ENCODE measurements around the gene RHBDD1.

RHBDD1 gene

GRCh38 chr2:226869371-226869770 lies 33.5 kb downstream of the RHBDD1 start:
- Mint-ChIP-seq H3K9me3 (no peaks in the 10 kb centered on the region), H3K27me3 (no peaks in the 10 kb centered on the region), H3K27ac (no peak overlapping the region), H3K4me1 (ENCODE audit: low read depth in 2 of 2) (peaks cover 7 to 12% of the 10 kb centered on the region in 2 donors), H3K4me3 (no peak overlapping the region), H3K36me3 (ENCODE audit: insufficient read depth) (peaks cover 19% of the 10 kb centered on the region)
- ATAC-seq (replicated peaks): no peak
- DNase-seq: no peak

GRCh38 chr2:226873051-226873620 lies 37.3 kb downstream of the RHBDD1 start:
- DNase-seq (no peak), ATAC-seq (replicated peaks) (no peak)
- H3K27me3 Mint-ChIP-seq: no peaks in the 10 kb centered on the region
- H3K27ac Mint-ChIP-seq: no peak overlapping the region
- H3K9me3 Mint-ChIP-seq: no peaks in the 10 kb centered on the region
- H3K36me3 Mint-ChIP-seq (ENCODE audit: insufficient read depth): peaks cover 10% of the 10 kb centered on the region
- no peak overlapping the region for H3K4me3 Mint-ChIP-seq
- peaks cover 11 to 12% of the 10 kb centered on the region in 2 donors for H3K4me1 Mint-ChIP-seq (ENCODE audit: low read depth in 2 of 2)

- peaks cover 4% of the 10 kb centered on the region for H3K36me3 Mint-ChIP-seq (ENCODE audit: insufficient read depth)
- no peak for ATAC-seq (replicated peaks)
- H3K9me3 Mint-ChIP-seq: no peaks in the 10 kb centered on the region
Measured at GRCh38 chr2:226873826-226874225, 38.0 kb downstream of the RHBDD1 start.

GRCh38 chr2:226874749-226875148 lies 38.9 kb downstream of the RHBDD1 start:
- H3K27ac Mint-ChIP-seq: no peak overlapping the region

More at GRCh38 chr2:226873826-226874225, 38.0 kb downstream of the RHBDD1 start:
- DNase-seq: no peak
- Mint-ChIP-seq H3K27ac (no peak overlapping the region), H3K27me3 (no peaks in the 10 kb centered on the region), H3K4me1 (ENCODE audit: low read depth in 2 of 2) (peaks cover 11 to 12% of the 10 kb centered on the region in 2 donors), H3K4me3 (no peak overlapping the region)

GRCh38 chr2:226875438-226876225 lies 39.8 kb downstream of the RHBDD1 start:
- H3K4me3 Mint-ChIP-seq: no peak overlapping the region
- DNase-seq: no peak
- H3K36me3 Mint-ChIP-seq (ENCODE audit: insufficient read depth): no peaks in the 10 kb centered on the region
- H3K27ac Mint-ChIP-seq: no peak overlapping the region
- ATAC-seq (replicated peaks): no peak
- H3K9me3 Mint-ChIP-seq: no peaks in the 10 kb centered on the region
- no peaks in the 10 kb centered on the region for H3K27me3 Mint-ChIP-seq
- peaks cover 7 to 13% of the 10 kb centered on the region in 2 donors for H3K4me1 Mint-ChIP-seq (ENCODE audit: low read depth in 2 of 2)

More at GRCh38 chr2:226874749-226875148, 38.9 kb downstream of the RHBDD1 start:
- no peak for ATAC-seq (replicated peaks)
- DNase-seq: no peak
- no peaks in the 10 kb centered on the region for H3K9me3 Mint-ChIP-seq
- H3K4me3 Mint-ChIP-seq: no peak overlapping the region
- peaks cover 11 to 12% of the 10 kb centered on the region in 2 donors for H3K4me1 Mint-ChIP-seq (ENCODE audit: low read depth in 2 of 2)
- peaks cover under 1% of the 10 kb centered on the region for H3K36me3 Mint-ChIP-seq (ENCODE audit: insufficient read depth)
- H3K27me3 Mint-ChIP-seq: no peaks in the 10 kb centered on the region

GRCh38 chr2:226877491-226877890 lies 41.6 kb downstream of the RHBDD1 start:
- DNase-seq (no peak), ATAC-seq (replicated peaks) (no peak)
- Mint-ChIP-seq H3K27ac (no peak overlapping the region), H3K4me1 (ENCODE audit: low read depth in 2 of 2) (peaks cover 11 to 15% of the 10 kb centered on the region in 2 donors), H3K4me3 (no peak overlapping the region), H3K27me3 (no peaks in the 10 kb centered on the region), H3K36me3 (ENCODE audit: insufficient read depth) (no peaks in the 10 kb centered on the region), H3K9me3 (no peaks in the 10 kb centered on the region)

GRCh38 chr2:226881287-226881686 lies 45.4 kb downstream of the RHBDD1 start:
- Mint-ChIP-seq H3K9me3 (no peaks in the 10 kb centered on the region), H3K36me3 (ENCODE audit: insufficient read depth) (peaks cover 3% of the 10 kb centered on the region), H3K4me1 (ENCODE audit: low read depth in 2 of 2) (peaks cover 4 to 5% of the 10 kb centered on the region in 2 donors), H3K4me3 (no peak overlapping the region), H3K27ac (no peak overlapping the region), H3K27me3 (no peaks in the 10 kb centered on the region)
- DNase-seq (no peak), ATAC-seq (replicated peaks) (no peak)

GRCh38 chr2:226882606-226883005 lies 46.8 kb downstream of the RHBDD1 start:
- H3K36me3 Mint-ChIP-seq (ENCODE audit: insufficient read depth): peaks cover 5% of the 10 kb centered on the region
- no peak overlapping the region for H3K4me3 Mint-ChIP-seq
- peaks cover 4 to 5% of the 10 kb centered on the region in 2 donors for H3K4me1 Mint-ChIP-seq (ENCODE audit: low read depth in 2 of 2)
- no peak for ATAC-seq (replicated peaks)
- no peak overlapping the region for H3K27ac Mint-ChIP-seq
- DNase-seq: no peak
- no peaks in the 10 kb centered on the region for H3K9me3 Mint-ChIP-seq
- H3K27me3 Mint-ChIP-seq: no peaks in the 10 kb centered on the region

GRCh38 chr2:226883296-226883795 lies 47.5 kb downstream of the RHBDD1 start:
- Mint-ChIP-seq H3K4me1 (ENCODE audit: low read depth in 2 of 2) (peaks cover 4 to 5% of the 10 kb centered on the region in 2 donors), H3K27me3 (no peaks in the 10 kb centered on the region), H3K4me3 (no peak overlapping the region), H3K9me3 (no peaks in the 10 kb centered on the region), H3K36me3 (ENCODE audit: insufficient read depth) (peaks cover 5% of the 10 kb centered on the region), H3K27ac (no peak overlapping the region)
- ATAC-seq (replicated peaks) (no peak), DNase-seq (no peak)

GRCh38 chr2:226884166-226884565 lies 48.3 kb downstream of the RHBDD1 start:
- Mint-ChIP-seq H3K4me1 (ENCODE audit: low read depth in 2 of 2) (peaks cover 4 to 5% of the 10 kb centered on the region in 2 donors), H3K27ac (no peak overlapping the region), H3K9me3 (no peaks in the 10 kb centered on the region), H3K4me3 (no peak overlapping the region), H3K27me3 (no peaks in the 10 kb centered on the region), H3K36me3 (ENCODE audit: insufficient read depth) (peaks cover 5% of the 10 kb centered on the region)
- ATAC-seq (replicated peaks): no peak
- no peak for DNase-seq

GRCh38 chr2:226885769-226886435 lies 50.0 kb downstream of the RHBDD1 start:
- Mint-ChIP-seq H3K9me3 (no peaks in the 10 kb centered on the region), H3K4me1 (ENCODE audit: low read depth in 2 of 2) (peaks cover 0 to 1% of the 10 kb centered on the region in 2 donors), H3K27me3 (no peaks in the 10 kb centered on the region), H3K4me3 (no peak overlapping the region), H3K27ac (no peak overlapping the region), H3K36me3 (ENCODE audit: insufficient read depth) (peaks cover 5% of the 10 kb centered on the region)
- ATAC-seq (replicated peaks) (no peak), DNase-seq (no peak)

GRCh38 chr2:226887940-226888339 lies 52.1 kb downstream of the RHBDD1 start:
- Mint-ChIP-seq H3K4me3 (no peak overlapping the region), H3K27me3 (no peaks in the 10 kb centered on the region), H3K4me1 (ENCODE audit: low read depth in 2 of 2) (no peaks in the 10 kb centered on the region), H3K9me3 (no peaks in the 10 kb centered on the region), H3K27ac (no peak overlapping the region), H3K36me3 (ENCODE audit: insufficient read depth) (peaks cover 5% of the 10 kb centered on the region)
- no peak for ATAC-seq (replicated peaks)
- no peak for DNase-seq

- Mint-ChIP-seq H3K4me1 (ENCODE audit: low read depth in 2 of 2) (no peaks in the 10 kb centered on the region), H3K4me3 (no peak overlapping the region), H3K36me3 (ENCODE audit: insufficient read depth) (peaks cover 5% of the 10 kb centered on the region), H3K27ac (no peak overlapping the region), H3K27me3 (no peaks in the 10 kb centered on the region), H3K9me3 (no peaks in the 10 kb centered on the region)
- DNase-seq (no peak), ATAC-seq (replicated peaks) (no peak)
Measured at GRCh38 chr2:226888378-226888965, 52.6 kb downstream of the RHBDD1 start.

Measured in effector memory CD8-positive, alpha-beta T cell (primary cell).